Stimulated activated naive CD8-positive, alpha-beta T cell treated with anti-CD3 and anti-CD28 coated beads, Interleukin-15, amount 100 ng/mL, for 72 hours (primary cell): ENCODE measurements around the gene ALPL.

Source experiments
- ATAC-seq: fragments of 150-1000 bp; cut with Tn5 transposase; 2 replicates; pipeline ENCODE4 v1.10.0; 2021; ENCODE audit warnings: mild to moderate bottlenecking, moderate library complexity
- DNase-seq, 2 donors: peaks; one replicate each; pipeline ENCODE4 v3.0.0; 2021 to 2022
- H3K27ac Mint-ChIP-seq, 2 donors: one replicate each; pipeline ENCODE4 v1.8.0; 2022; ENCODE audit warnings: mild to moderate bottlenecking in 2 of 2, mixed read lengths in 2 of 2, moderate library complexity in 2 of 2
- H3K27me3 Mint-ChIP-seq: one replicate; pipeline ENCODE4 v1.8.0; 2022; ENCODE audit warnings: mixed read lengths
- H3K4me1 Mint-ChIP-seq: one replicate; pipeline ENCODE4 v1.8.0; 2022; ENCODE audit warnings: mild to moderate bottlenecking, mixed read lengths
- H3K4me3 Mint-ChIP-seq, 2 donors: one replicate each; pipeline ENCODE4 v1.8.0; 2022; ENCODE audit warnings: mild to moderate bottlenecking in 2 of 2, mixed read lengths in 2 of 2, moderate library complexity in 1 of 2
- H3K9me3 Mint-ChIP-seq, 2 donors: one replicate each; pipeline ENCODE4 v1.8.0; 2022; ENCODE audit warnings: mixed read lengths in 2 of 2

ALPL gene

GRCh38 chr1:21534674-21535378 lies 25.6 kb downstream of the ALPL start:
- Mint-ChIP-seq H3K27me3 (peaks cover 72% of the 10 kb centered on the region), H3K4me1 (no peaks in the 10 kb centered on the region), H3K9me3 (no peaks in the 10 kb centered on the region), H3K4me3 (no peak overlapping the region), H3K27ac (no peak overlapping the region)
- DNase-seq (no peak), ATAC-seq (no peak)

- Mint-ChIP-seq H3K27ac (no peak overlapping the region), H3K27me3 (peaks cover 74% of the 10 kb centered on the region), H3K4me1 (no peaks in the 10 kb centered on the region), H3K9me3 (no peaks in the 10 kb centered on the region), H3K4me3 (no peak overlapping the region)
- DNase-seq (no peak), ATAC-seq (no peak)
Observed at GRCh38 chr1:21536218-21536617, 27.0 kb downstream of the ALPL start.

GRCh38 chr1:21537511-21537931 lies 28.3 kb downstream of the ALPL start:
- no peak overlapping the region for H3K4me3 Mint-ChIP-seq
- no peak overlapping the region for H3K27ac Mint-ChIP-seq
- DNase-seq (no peak), ATAC-seq (no peak)
- peaks cover 65% of the 10 kb centered on the region for H3K27me3 Mint-ChIP-seq
- H3K4me1 Mint-ChIP-seq: no peaks in the 10 kb centered on the region
- H3K9me3 Mint-ChIP-seq: no peaks in the 10 kb centered on the region

- Mint-ChIP-seq H3K9me3 (no peaks in the 10 kb centered on the region), H3K27me3 (peaks cover 63% of the 10 kb centered on the region), H3K4me1 (no peaks in the 10 kb centered on the region), H3K27ac (no peak overlapping the region), H3K4me3 (no peak overlapping the region)
- no peak for ATAC-seq
- no peak for DNase-seq
Observed at GRCh38 chr1:21537932-21538630, 28.9 kb downstream of the ALPL start.

DNA sequence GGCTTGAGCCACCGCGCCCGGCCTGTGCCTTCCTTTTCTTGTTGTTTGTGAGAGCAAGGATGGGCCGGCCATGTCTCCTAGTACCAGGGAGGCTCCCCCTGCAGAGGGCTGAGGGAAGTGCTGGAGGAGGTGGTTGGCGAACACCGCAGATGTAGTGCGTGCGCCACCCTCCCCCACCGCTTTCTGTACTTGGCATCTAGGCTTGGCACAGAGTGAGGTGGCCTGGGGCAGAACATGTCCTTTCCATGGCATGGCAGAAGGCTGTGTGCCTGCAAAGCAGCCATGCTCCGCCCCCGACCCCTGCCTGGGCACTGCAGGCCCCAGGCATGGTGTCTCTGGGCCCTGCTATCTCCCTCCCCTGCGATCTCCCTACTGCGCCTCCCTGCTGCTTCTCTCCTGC lies 30.7 kb downstream of the ALPL start:
- Mint-ChIP-seq H3K9me3 (no peaks in the 10 kb centered on the region), H3K4me1 (no peaks in the 10 kb centered on the region), H3K27ac (peak overlapping the region; percentile 11 to 55), H3K27me3 (peaks cover 45% of the 10 kb centered on the region), H3K4me3 (no peak overlapping the region)
- ATAC-seq: no peak
- no peak for DNase-seq

DNA sequence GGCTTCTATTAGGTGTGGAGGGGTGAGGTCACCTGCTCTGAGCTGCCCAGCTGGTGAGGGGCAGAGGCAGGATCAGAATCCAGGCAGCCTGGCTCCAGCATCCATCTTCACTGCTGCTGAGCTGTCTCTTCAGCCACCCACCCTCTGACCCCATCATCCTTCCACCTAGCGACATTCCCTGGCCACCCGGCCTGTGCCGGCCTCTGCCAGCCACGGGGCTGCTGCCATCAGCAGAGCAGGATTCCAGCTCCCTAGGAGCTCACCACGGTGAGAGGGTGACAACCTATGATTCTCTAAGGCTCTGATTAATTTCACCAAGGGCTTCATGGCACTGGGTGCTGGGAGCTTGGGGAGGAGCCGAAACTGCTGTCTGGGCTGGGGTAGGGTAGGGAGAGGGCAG lies 32.1 kb downstream of the ALPL start:
- Mint-ChIP-seq H3K27me3 (peaks cover 37% of the 10 kb centered on the region), H3K4me1 (no peaks in the 10 kb centered on the region), H3K4me3 (no peak overlapping the region), H3K27ac (no peak overlapping the region), H3K9me3 (no peaks in the 10 kb centered on the region)
- no peak for ATAC-seq
- no peak for DNase-seq

DNA sequence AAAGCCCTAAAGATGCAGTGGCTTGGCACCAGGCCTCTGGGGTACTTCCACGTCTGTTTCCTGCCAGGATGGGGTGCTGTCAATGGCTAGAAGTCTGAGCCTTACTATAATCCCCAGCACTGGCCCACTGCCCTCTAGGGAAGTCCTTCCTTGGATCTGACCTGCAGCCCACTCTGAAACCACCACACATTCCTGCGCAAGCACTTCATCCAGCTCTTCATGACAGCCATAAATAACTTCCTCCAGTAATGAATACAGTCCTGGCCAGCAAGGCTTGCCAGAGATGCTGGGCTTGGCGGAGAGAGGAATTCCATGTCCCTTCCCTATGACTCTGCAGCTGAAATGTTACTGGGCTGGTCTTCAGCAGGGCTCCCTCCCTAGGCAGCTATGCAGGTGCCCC lies 32.6 kb downstream of the ALPL start:
- no peak overlapping the region for H3K27ac Mint-ChIP-seq
- ATAC-seq: no peak

DNA sequence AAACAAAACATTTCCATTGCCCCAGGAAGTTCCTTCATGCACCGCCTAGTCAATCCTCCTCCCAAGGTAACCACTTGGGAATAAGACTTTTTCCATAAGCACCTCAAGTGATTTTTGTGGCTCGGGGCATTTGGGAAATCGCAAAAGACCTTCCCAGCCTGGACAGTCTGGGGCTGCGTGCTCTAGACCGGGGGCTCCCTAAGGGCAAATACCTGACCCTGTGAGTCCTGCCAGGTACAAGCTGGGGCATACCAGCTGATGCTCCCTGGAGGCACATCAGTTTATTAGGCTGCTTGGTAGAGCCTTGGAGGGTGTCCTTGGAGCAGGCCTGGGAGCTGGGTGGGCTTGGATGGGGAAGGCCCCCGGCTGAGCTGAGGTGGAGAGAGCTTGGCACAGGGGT lies 34.4 kb downstream of the ALPL start:
- Mint-ChIP-seq H3K4me3 (no peak overlapping the region), H3K4me1 (no peaks in the 10 kb centered on the region), H3K27me3 (peaks cover 35% of the 10 kb centered on the region), H3K9me3 (no peaks in the 10 kb centered on the region), H3K27ac (no peak overlapping the region)
- ATAC-seq (no peak), DNase-seq (no peak)

More for the DNA sequence above, 32.6 kb downstream of the ALPL start:
- DNase-seq: no peak
- no peaks in the 10 kb centered on the region for H3K4me1 Mint-ChIP-seq
- H3K9me3 Mint-ChIP-seq: no peaks in the 10 kb centered on the region
- peaks cover 35% of the 10 kb centered on the region for H3K27me3 Mint-ChIP-seq
- no peak overlapping the region for H3K4me3 Mint-ChIP-seq

DNA sequence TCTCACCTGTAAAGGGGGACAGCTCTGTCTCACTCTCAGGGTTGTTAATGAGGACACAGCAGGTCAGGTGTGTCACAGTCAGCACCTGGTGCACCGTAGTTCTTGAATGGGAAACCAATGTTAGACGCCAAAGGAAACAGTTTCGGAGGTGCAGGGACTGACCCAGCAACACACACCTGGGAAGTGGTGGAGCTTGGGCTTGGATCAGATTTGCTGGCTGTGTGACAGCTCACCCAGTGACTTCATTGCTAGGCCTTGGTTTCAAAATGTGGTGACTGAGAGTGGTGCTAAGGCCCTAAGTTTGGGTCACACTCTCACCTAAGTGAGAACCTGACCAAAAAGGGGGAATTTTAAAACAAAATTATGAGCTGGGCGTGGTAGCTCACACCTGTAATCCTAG lies 34.9 kb downstream of the ALPL start:
- no peaks in the 10 kb centered on the region for H3K4me1 Mint-ChIP-seq
- no peak overlapping the region for H3K27ac Mint-ChIP-seq
- DNase-seq (no peak), ATAC-seq (no peak)
- peaks cover 35% of the 10 kb centered on the region for H3K27me3 Mint-ChIP-seq
- no peaks in the 10 kb centered on the region for H3K9me3 Mint-ChIP-seq
- no peak overlapping the region for H3K4me3 Mint-ChIP-seq

GRCh38 chr1:21546122-21546825 lies 37.1 kb downstream of the ALPL start:
- no peak overlapping the region for H3K27ac Mint-ChIP-seq
- H3K9me3 Mint-ChIP-seq: no peaks in the 10 kb centered on the region
- H3K27me3 Mint-ChIP-seq: peaks cover 32% of the 10 kb centered on the region
- DNase-seq: no peak
- no peak for ATAC-seq
- peaks cover 5% of the 10 kb centered on the region for H3K4me1 Mint-ChIP-seq
- no peak overlapping the region for H3K4me3 Mint-ChIP-seq

DNA sequence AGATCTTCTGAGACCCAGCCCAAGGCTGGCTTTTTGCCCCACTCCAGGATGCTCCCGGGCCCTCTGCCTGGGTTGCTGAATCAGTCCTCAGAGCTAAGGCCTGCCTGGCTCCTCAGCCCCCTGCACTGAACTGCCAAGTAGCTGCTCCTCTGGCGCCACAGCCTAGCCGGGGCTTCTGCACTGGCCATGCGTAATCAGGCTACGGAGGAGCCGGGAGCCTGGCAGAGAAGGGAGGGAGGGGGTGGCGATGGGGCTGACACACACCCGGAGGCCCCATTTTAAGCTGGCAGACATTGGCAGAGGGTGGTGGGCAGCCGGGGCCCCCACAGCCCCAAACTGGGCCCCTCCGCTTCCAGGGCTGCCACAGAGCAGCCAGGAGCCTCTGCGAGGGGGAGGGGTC lies 38.7 kb downstream of the ALPL start:
- Mint-ChIP-seq H3K27me3 (peaks cover 30% of the 10 kb centered on the region), H3K4me3 (no peak overlapping the region), H3K4me1 (peaks cover 5% of the 10 kb centered on the region), H3K27ac (no peak overlapping the region), H3K9me3 (no peaks in the 10 kb centered on the region)
- no peak for ATAC-seq
- DNase-seq: no peak

GRCh38 chr1:21550097-21550496 lies 40.9 kb downstream of the ALPL start:
- H3K27ac Mint-ChIP-seq: no peak overlapping the region
- ATAC-seq (no peak), DNase-seq (no peak)

GRCh38 chr1:21550866-21551475 lies 41.7 kb downstream of the ALPL start:
- Mint-ChIP-seq H3K27ac (no peak overlapping the region), H3K27me3 (peaks cover 45% of the 10 kb centered on the region), H3K4me1 (peaks cover 5% of the 10 kb centered on the region), H3K9me3 (no peaks in the 10 kb centered on the region), H3K4me3 (no peak overlapping the region)
- DNase-seq (no peak), ATAC-seq (no peak)

More at GRCh38 chr1:21550097-21550496, 40.9 kb downstream of the ALPL start:
- H3K4me1 Mint-ChIP-seq: peaks cover 5% of the 10 kb centered on the region
- no peaks in the 10 kb centered on the region for H3K9me3 Mint-ChIP-seq
- no peak overlapping the region for H3K4me3 Mint-ChIP-seq
- peaks cover 38% of the 10 kb centered on the region for H3K27me3 Mint-ChIP-seq

- no peak for DNase-seq
- H3K27ac Mint-ChIP-seq: no peak overlapping the region
- peaks cover 55% of the 10 kb centered on the region for H3K27me3 Mint-ChIP-seq
- H3K9me3 Mint-ChIP-seq: no peaks in the 10 kb centered on the region
- H3K4me3 Mint-ChIP-seq: no peak overlapping the region
- H3K4me1 Mint-ChIP-seq: peaks cover 5% of the 10 kb centered on the region
- no peak for ATAC-seq
Observed at GRCh38 chr1:21552715-21553114, 43.5 kb downstream of the ALPL start.

DNA sequence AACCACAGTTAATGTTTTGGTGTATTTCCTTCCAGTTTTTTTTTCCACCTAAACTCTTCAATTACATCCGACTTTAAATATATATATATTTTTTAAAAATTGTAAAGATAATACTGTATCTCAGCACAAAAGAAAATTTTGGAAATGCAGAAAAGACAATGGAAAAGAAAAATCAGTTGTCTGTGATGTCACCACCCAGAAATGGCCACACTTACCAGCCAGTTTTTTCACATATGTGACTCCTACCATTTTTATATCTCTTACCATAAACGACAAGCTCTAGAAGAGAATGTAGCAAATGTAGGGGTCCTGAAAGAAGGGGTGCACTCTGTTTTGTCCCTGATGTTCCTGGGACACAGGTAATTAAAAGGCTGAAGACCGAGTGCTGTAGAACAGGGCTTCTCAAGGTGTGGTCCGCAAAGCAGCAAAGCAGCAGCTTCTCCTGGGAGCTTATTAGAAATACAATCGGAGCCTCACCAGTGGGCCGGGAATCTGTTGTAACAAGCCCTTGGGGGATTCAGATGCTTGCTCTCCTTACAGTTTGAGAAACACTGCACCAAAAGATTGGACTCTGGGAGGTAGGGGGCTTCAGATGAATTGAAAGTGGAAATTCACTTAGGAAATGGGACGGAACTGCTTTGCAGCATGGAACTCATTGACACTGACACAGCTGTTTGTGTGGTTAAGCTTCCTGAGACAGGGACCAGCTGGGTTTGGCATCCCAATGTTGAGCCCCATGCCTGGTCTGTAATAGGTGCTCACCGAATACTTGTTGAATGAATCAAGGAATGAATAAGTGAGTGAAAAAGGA lies 44.1 kb downstream of the ALPL start:
- peaks cover 60% of the 10 kb centered on the region for H3K27me3 Mint-ChIP-seq
- ATAC-seq: no peak
- no peak overlapping the region for H3K4me3 Mint-ChIP-seq
- DNase-seq: no peak
- peaks cover 5% of the 10 kb centered on the region for H3K4me1 Mint-ChIP-seq
- H3K27ac Mint-ChIP-seq: no peak overlapping the region
- no peaks in the 10 kb centered on the region for H3K9me3 Mint-ChIP-seq
